Hepatocyte (in vitro differentiated cells): ENCODE data around the gene LNX2. TPM values are rescaled to one million over a fixed set of nuclear protein-coding genes. Genes with fewer than 3 reads are reported as not detected.

Source experiments
- polyA plus RNA-seq: library from polyadenylated mRNA; unstranded; fragments of >200 nt; fragmentation: Nextera tagmentation; extraction: Ambion mirVana; gene quantifications from 2 replicates; pipeline ENCODE4 v1.2.1, GENCODE V29; 2016
- total RNA-seq: library from RNA; depleted of rRNA; stranded (reverse); fragments of >200 nt; gene quantifications from 2 replicates; pipeline ENCODE4 v1.2.3, GENCODE V29; 2014

The LNX2 gene
- total and polyA plus RNA-seq, 2 experiments from 2014 or later: 8.8 to 28.8 TPM

Other genes starting within 250 kb of the LNX2 start
- gene GTF3A, start 195.9 kb downstream of the LNX2 start, total RNA-seq: 63.2 and 77.1 TPM in 2 replicates
- 104 and 121 TPM in 2 replicates for gene GTF3A, start 195.9 kb downstream of the LNX2 start, polyA plus RNA-seq
- gene MTIF3, start 170.0 kb downstream of the LNX2 start, total RNA-seq: 66.7 and 82.3 TPM in 2 replicates
- gene MTIF3, start 170.0 kb downstream of the LNX2 start, polyA plus RNA-seq: 58.0 and 71.6 TPM in 2 replicates
- gene POLR1D, start 1.4 kb upstream of the LNX2 start, total RNA-seq: 102 and 106 TPM in 2 replicates
- gene POLR1D, start 1.4 kb upstream of the LNX2 start, polyA plus RNA-seq: 98.4 and 116 TPM in 2 replicates
- gene GSX1, start 172.0 kb upstream of the LNX2 start, total RNA-seq: not detected in 2 replicates
- gene GSX1, start 172.0 kb upstream of the LNX2 start, polyA plus RNA-seq: not detected in 2 replicates